Loucy (cell line): ENCODE data around the gene ZNF644.

Source experiments
- H2AFZ ChIP-seq: fragments of 200-600 bp; sonication (generic); 2 replicates; pipeline ENCODE4 v1.6.0; 2016; ENCODE audit warnings: antibody characterized with exemption, mild to moderate bottlenecking, low read length, moderate library complexity
- H3F3A ChIP-seq: fragments of 200-600 bp; 2 replicates; pipeline ENCODE4 v1.6.0; 2016; ENCODE audit warnings: antibody characterized with exemption, low read depth, mild to moderate bottlenecking
- H3K27me3 ChIP-seq: fragments of 200-600 bp; sonication (generic); 2 replicates; pipeline ENCODE4 v1.6.1; 2014; ENCODE audit warnings: low read length, mild to moderate bottlenecking; ENCODE audit not compliant: insufficient read depth, poor library complexity, severe bottlenecking
- H3K36me3 ChIP-seq: fragments of 200-600 bp; sonication (generic); 2 replicates; pipeline ENCODE4 v1.6.1; 2016; ENCODE audit warnings: low read length; ENCODE audit not compliant: insufficient read depth
- H3K4me1 ChIP-seq: fragments of 200-600 bp; sonication (generic); 2 replicates; pipeline ENCODE4 v1.5.1; 2014; ENCODE audit warnings: low read length, mild to moderate bottlenecking; ENCODE audit not compliant: insufficient read depth, poor library complexity, severe bottlenecking
- H3K4me2 ChIP-seq: fragments of 200-600 bp; sonication (generic); 2 replicates; pipeline ENCODE4 v1.6.0; 2014; ENCODE audit warnings: antibody characterized with exemption, low read length, low read depth, mild to moderate bottlenecking; ENCODE audit not compliant: poor library complexity, severe bottlenecking
- H3K4me3 ChIP-seq: fragments of 200-600 bp; sonication (generic); 2 replicates; pipeline ENCODE4 v1.5.1; 2014; ENCODE audit warnings: low read length, mild to moderate bottlenecking, mixed read lengths; ENCODE audit not compliant: poor library complexity, severe bottlenecking
- H3K79me2 ChIP-seq: fragments of 200-600 bp; sonication (generic); 2 replicates; pipeline ENCODE4 v1.6.1; 2014; ENCODE audit warnings: low read length; ENCODE audit not compliant: insufficient read depth
- H3K9ac ChIP-seq: fragments of 200-600 bp; sonication (generic); 2 replicates; pipeline ENCODE4 v1.6.0; 2014; ENCODE audit warnings: mild to moderate bottlenecking, low read depth, low read length, moderate library complexity; ENCODE audit not compliant: poor library complexity, severe bottlenecking
- H3K9me2 ChIP-seq: fragments of 200-600 bp; sonication (generic); replicated peaks from 2 replicates; pipeline ENCODE4 v1.6.1; 2016; ENCODE audit warnings: low read depth, low read length, mixed read lengths
- H3K9me3 ChIP-seq: fragments of 200-600 bp; sonication (generic); 2 replicates; pipeline ENCODE4 v1.6.1; 2014; ENCODE audit warnings: mild to moderate bottlenecking, antibody characterized with exemption, low read length, low read depth; ENCODE audit not compliant: insufficient read depth
- H4K20me1 ChIP-seq: fragments of 200-600 bp; sonication (generic); 2 replicates; pipeline ENCODE4 v1.6.0; 2014; ENCODE audit warnings: antibody characterized with exemption, low read length, mild to moderate bottlenecking; ENCODE audit not compliant: insufficient read depth, poor library complexity, severe bottlenecking
- CTCF ChIP-seq: fragments of 200-600 bp; sonication (generic); conservative IDR thresholded peaks from 2 replicates; pipeline ENCODE4 v1.5.1; 2014; ENCODE audit warnings: mild to moderate bottlenecking, antibody characterized with exemption, low read length
- EZH2phosphoT487 ChIP-seq: fragments of 200-600 bp; IDR thresholded peaks from 2 replicates; pipeline ENCODE4 v1.6.1; 2018; ENCODE audit warnings: antibody characterized with exemption, mild to moderate bottlenecking, moderate library complexity, borderline replicate concordance

Gene ZNF644

GRCh38 chr1:91006113-91006908, 15.5 kb downstream of the ZNF644 start:
- Histone ChIP-seq H3K36me3 (0 out of 2 replicates have a peak, but pooled peaks cover 4% of the 10 kb centered on the region), H3K4me2 (no peak overlapping the region), H3K9ac (no peak overlapping the region), H4K20me1 (peaks cover 75% of the 10 kb centered on the region), H3K27me3 (no peaks in the 10 kb centered on the region), H3K4me3 (no peak overlapping the region), H3K4me1 (peaks cover 12% of the 10 kb centered on the region), H3K9me2 (no peaks in the 10 kb centered on the region), H2AFZ (no peak overlapping the region), H3K79me2 (peaks cover 92% of the 10 kb centered on the region), H3F3A (no peaks in the 10 kb centered on the region), H3K9me3 (peaks cover 5% of the 10 kb centered on the region; the same call in 1 of the 2 replicates)
- TF ChIP-seq EZH2phosphoT487 (no peak), CTCF (no peak)

GRCh38 chr1:91005285-91005684, 16.6 kb downstream of the ZNF644 start:
- TF ChIP-seq CTCF = no peak
- Histone ChIP-seq H3K27me3 (no peaks in the 10 kb centered on the region), H3K4me3 (no peak overlapping the region), H2AFZ (no peak overlapping the region), H3K9me2 (no peaks in the 10 kb centered on the region), H3K9me3 (peaks cover 5% of the 10 kb centered on the region; the same call in 1 of the 2 replicates), H4K20me1 (peaks cover 65% of the 10 kb centered on the region), H3K4me1 (peaks cover 12% of the 10 kb centered on the region), H3K4me2 (no peak overlapping the region), H3K36me3 (0 out of 2 replicates have a peak, but pooled peaks cover 4% of the 10 kb centered on the region), H3F3A (no peaks in the 10 kb centered on the region), H3K9ac (no peak overlapping the region), H3K79me2 (peaks cover 85% of the 10 kb centered on the region)

GRCh38 chr1:91004145-91004544, 17.7 kb downstream of the ZNF644 start:
- H2AFZ ChIP-seq = no peak overlapping the region
- H3K36me3 ChIP-seq = 0 out of 2 replicates have a peak, but pooled peaks cover 4% of the 10 kb centered on the region
- peaks cover 5% of the 10 kb centered on the region for H3K4me1 ChIP-seq
- H3K9me3 ChIP-seq = peaks cover 5% of the 10 kb centered on the region; the same call in 1 of the 2 replicates
- no peak overlapping the region for H3K4me3 ChIP-seq
- H3K27me3 ChIP-seq = no peaks in the 10 kb centered on the region
- peaks cover 53% of the 10 kb centered on the region for H4K20me1 ChIP-seq
- TF ChIP-seq EZH2phosphoT487 = no peak
- H3K9me2 ChIP-seq = no peaks in the 10 kb centered on the region
- H3K79me2 ChIP-seq = peaks cover 80% of the 10 kb centered on the region
- no peak overlapping the region for H3K4me2 ChIP-seq
- H3F3A ChIP-seq = no peaks in the 10 kb centered on the region
- no peak overlapping the region for H3K9ac ChIP-seq
